HepG2 (cell line): ENCODE data around the gene SELENOV. TPM values are rescaled to one million over a fixed set of nuclear protein-coding genes. Genes with fewer than 3 reads are reported as not detected.

Experiments used
- CHD2 ChIP-seq: IDR thresholded peaks from 2 replicates; pipeline ENCODE4 v1.6.1; 2011; ENCODE audit warnings: low read depth, low read length, improper control_type of control experiment
- CTCF ChIP-seq: sonication (generic); formaldehyde crosslinking; IDR thresholded peaks from 2 replicates; pipeline ENCODE4 v1.5.0; 2020; ENCODE audit warnings: mild to moderate bottlenecking, missing genetic modification reagents, moderate library complexity
- GFI1 ChIP-seq: sonication (generic); formaldehyde crosslinking; IDR thresholded peaks from 2 replicates; pipeline ENCODE4 v1.5.0; 2020; ENCODE audit warnings: missing genetic modification reagents, mild to moderate bottlenecking, borderline replicate concordance
- KIAA2018 ChIP-seq: sonication (generic); formaldehyde crosslinking; IDR thresholded peaks from 2 replicates; pipeline ENCODE4 v1.5.0; 2020; ENCODE audit warnings: mild to moderate bottlenecking, missing genetic modification reagents, borderline replicate concordance
- RBAK ChIP-seq: sonication (generic); formaldehyde crosslinking; IDR thresholded peaks from 2 replicates; pipeline ENCODE4 v1.5.1; 2020; ENCODE audit warnings: mild to moderate bottlenecking, missing genetic modification reagents
- SSRP1 ChIP-seq: IDR thresholded peaks from 2 replicates; pipeline ENCODE4 v1.6.1; 2016; ENCODE audit warnings: control low read depth
- YEATS4 ChIP-seq: sonication (generic); formaldehyde crosslinking; IDR thresholded peaks from 2 replicates; pipeline ENCODE4 v1.4.0; 2020; ENCODE audit warnings: missing genetic modification reagents, borderline replicate concordance
- ZFP82 ChIP-seq: sonication (generic); formaldehyde crosslinking; IDR thresholded peaks from 2 replicates; pipeline ENCODE4 v1.5.1; 2020; ENCODE audit warnings: mild to moderate bottlenecking, missing genetic modification reagents, borderline replicate concordance
- ZNF510 ChIP-seq: sonication (generic); formaldehyde crosslinking; IDR thresholded peaks from 2 replicates; pipeline ENCODE4 v1.4.0; 2020; ENCODE audit warnings: low read depth, mild to moderate bottlenecking, missing genetic modification reagents
- ZNF598 ChIP-seq: sonication (generic); formaldehyde crosslinking; IDR thresholded peaks from 2 replicates; pipeline ENCODE4 v1.5.1; 2020; ENCODE audit warnings: mild to moderate bottlenecking, missing genetic modification reagents, borderline replicate concordance
- ZNF674 ChIP-seq: sonication (generic); formaldehyde crosslinking; IDR thresholded peaks from 2 replicates; pipeline ENCODE4 v1.5.0; 2020; ENCODE audit warnings: low read depth, mild to moderate bottlenecking, missing genetic modification reagents
- ZNF788 ChIP-seq: sonication (generic); formaldehyde crosslinking; IDR thresholded peaks from 2 replicates; pipeline ENCODE4 v1.5.0; 2020; ENCODE audit warnings: mild to moderate bottlenecking, missing genetic modification reagents, borderline replicate concordance
- ZSCAN20 ChIP-seq: sonication (generic); formaldehyde crosslinking; IDR thresholded peaks from 2 replicates; pipeline ENCODE4 v1.4.0; 2020; ENCODE audit warnings: missing genetic modification reagents, mild to moderate bottlenecking, borderline replicate concordance
- ZSCAN25 ChIP-seq: sonication (generic); formaldehyde crosslinking; IDR thresholded peaks from 2 replicates; pipeline ENCODE4 v1.8.0; 2022; ENCODE audit warnings: mild to moderate bottlenecking, missing genetic modification reagents
- polyA plus RNA-seq, 8 experiments: library from polyadenylated mRNA; depleted of rRNA in 3 of 8; stranded (reverse) in 7 of 8; unstranded in 1 of 8; fragments of >200 nt; fragmentation: Illumina TruSeq in 4 of 8; extraction: Trizol in 4 of 8; gene quantifications; 2 replicates each; pipeline versions ENCODE4 v1.2.1 to v1.2.3, GENCODE V29; 2011 to 2016; ENCODE audit warnings: low read depth in 4 of 8, missing spikeins in 1 of 8, mixed read lengths in 1 of 8; ENCODE audit not compliant: insufficient read depth in 1 of 8
- total RNA-seq, 5 experiments: library from RNA; depleted of rRNA; stranded (reverse); fragments of >200 nt; fragmentation: Illumina TruSeq; extraction: Trizol; gene quantifications; 2 replicates each; pipeline ENCODE4 v1.2.3, GENCODE V29; 2016; ENCODE audit warnings: low read depth in 1 of 5
- TF ChIP-seq, protein P1 (sequence below): sonication (generic); formaldehyde crosslinking; IDR thresholded peaks from 2 replicates; pipeline ENCODE4 v1.4.0; 2020; ENCODE audit warnings: missing genetic modification reagents

Gene SELENOV
- total and polyA plus RNA-seq, 2 of the 13 experiments (the other 11 are each of a cell fraction or from before 2014, with no cell fraction given), result not detected

- TF ChIP-seq CTCF (peak; percentile 99), ZNF788 (no peak; the same call in 1 of the 2 replicates), RBAK (CRISPR knock-in tag) (no peak), SSRP1 (CRISPR knock-in tag) (no peak), KIAA2018 (CRISPR knock-in tag) (no peak), ZSCAN20 (no peak), YEATS4 (CRISPR knock-in tag) (peak; percentile 60), ZSCAN25 (CRISPR knock-in tag) (0 out of 2 replicates have a peak, but pooled peaks have one; percentile 57), ZNF674 (CRISPR knock-in tag) (0 out of 2 replicates have a peak, but pooled peaks have one; percentile 58), CHD2 (no peak), ZNF510 (CRISPR knock-in tag) (peak; percentile 87; the same call in 1 of the 2 replicates), ZNF598 (peak; percentile 80; the same call in 1 of the 2 replicates), ZFP82 (CRISPR knock-in tag) (no peak), GFI1 (no peak; the same call in 1 of the 2 replicates)
- TF ChIP-seq, protein P1, sequence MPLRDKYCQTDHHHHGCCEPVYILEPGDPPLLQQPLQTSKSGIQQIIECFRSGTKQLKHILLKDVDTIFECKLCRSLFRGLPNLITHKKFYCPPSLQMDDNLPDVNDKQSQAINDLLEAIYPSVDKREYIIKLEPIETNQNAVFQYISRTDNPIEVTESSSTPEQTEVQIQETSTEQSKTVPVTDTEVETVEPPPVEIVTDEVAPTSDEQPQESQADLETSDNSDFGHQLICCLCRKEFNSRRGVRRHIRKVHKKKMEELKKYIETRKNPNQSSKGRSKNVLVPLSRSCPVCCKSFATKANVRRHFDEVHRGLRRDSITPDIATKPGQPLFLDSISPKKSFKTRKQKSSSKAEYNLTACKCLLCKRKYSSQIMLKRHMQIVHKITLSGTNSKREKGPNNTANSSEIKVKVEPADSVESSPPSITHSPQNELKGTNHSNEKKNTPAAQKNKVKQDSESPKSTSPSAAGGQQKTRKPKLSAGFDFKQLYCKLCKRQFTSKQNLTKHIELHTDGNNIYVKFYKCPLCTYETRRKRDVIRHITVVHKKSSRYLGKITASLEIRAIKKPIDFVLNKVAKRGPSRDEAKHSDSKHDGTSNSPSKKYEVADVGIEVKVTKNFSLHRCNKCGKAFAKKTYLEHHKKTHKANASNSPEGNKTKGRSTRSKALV, result no peak
Observed at GRCh38 chr19:39532233-39533002, 17.5 kb downstream of the SELENOV start, which contains the start of gene EID2B (continued).
